HepG2 (cell line): ENCODE measurements around the gene PTPRM. TPM values are rescaled to one million over a fixed set of nuclear protein-coding genes. Genes with fewer than 3 reads are reported as not detected.

Source experiments
- BCL6 ChIP-seq: IDR thresholded peaks from 2 replicates; pipeline ENCODE4 v1.6.1; 2016; ENCODE audit warnings: missing genetic modification reagents, missing compliant biosample characterization
- CBFB ChIP-seq: sonication (generic); formaldehyde crosslinking; IDR thresholded peaks from 2 replicates; pipeline ENCODE4 v1.4.0; 2020; ENCODE audit warnings: missing genetic modification reagents
- CBX1 ChIP-seq: IDR thresholded peaks from one replicate; pipeline ENCODE4 v1.6.1; 2016; ENCODE audit warnings: antibody characterized with exemption, low read depth
- CENPX ChIP-seq: sonication (generic); formaldehyde crosslinking; IDR thresholded peaks from 2 replicates; pipeline ENCODE4 v1.9.0; 2021; ENCODE audit warnings: mild to moderate bottlenecking, missing genetic modification reagents, moderate library complexity
- CREB1 ChIP-seq, 2 experiments: fragments of 450-650 bp in 1 of 2; IDR thresholded peaks; 2 replicates each; pipeline ENCODE4 v1.6.1; 2016 to 2017; ENCODE audit warnings: control low read depth in 1 of 2, mild to moderate bottlenecking in 1 of 2, missing compliant biosample characterization in 1 of 2, missing genetic modification characterization in 1 of 2
- JARID2 ChIP-seq: sonication (generic); formaldehyde crosslinking; IDR thresholded peaks from 2 replicates; pipeline ENCODE4 v1.8.1; 2023; ENCODE audit warnings: missing genetic modification reagents, inconsistent platforms; ENCODE audit not compliant: insufficient replicate concordance
- KAT7 ChIP-seq: IDR thresholded peaks from 2 replicates; pipeline ENCODE4 v1.6.1; 2018; ENCODE audit warnings: borderline replicate concordance, missing compliant biosample characterization
- NKX3-1 ChIP-seq: sonication (generic); formaldehyde crosslinking; IDR thresholded peaks from 2 replicates; pipeline ENCODE4 v1.5.0; 2020; ENCODE audit warnings: missing genetic modification reagents
- NR2F6 ChIP-seq, 2 experiments: IDR thresholded peaks; 2 replicates each; pipeline ENCODE4 v1.6.1; 2016; ENCODE audit warnings: antibody characterized with exemption in 1 of 2, mild to moderate bottlenecking in 1 of 2
- THYN1 ChIP-seq: sonication (generic); formaldehyde crosslinking; IDR thresholded peaks from 2 replicates; pipeline ENCODE4 v1.8.1; 2023; ENCODE audit warnings: low read depth, mild to moderate bottlenecking, moderate library complexity, missing genetic modification reagents, borderline replicate concordance
- TRIM24 ChIP-seq: sonication (generic); formaldehyde crosslinking; IDR thresholded peaks from 2 replicates; pipeline ENCODE4 v1.8.0; 2022; ENCODE audit warnings: mild to moderate bottlenecking, missing genetic modification reagents
- ZFP82 ChIP-seq: sonication (generic); formaldehyde crosslinking; IDR thresholded peaks from 2 replicates; pipeline ENCODE4 v1.5.1; 2020; ENCODE audit warnings: mild to moderate bottlenecking, missing genetic modification reagents, borderline replicate concordance
- ZNF10 ChIP-seq: sonication (generic); formaldehyde crosslinking; IDR thresholded peaks from 2 replicates; pipeline ENCODE4 v1.4.0; 2020; ENCODE audit warnings: mild to moderate bottlenecking, low read depth, missing genetic modification reagents, borderline replicate concordance
- ZNF382 ChIP-seq: sonication (generic); formaldehyde crosslinking; IDR thresholded peaks from 2 replicates; pipeline ENCODE4 v1.5.0; 2020; ENCODE audit warnings: missing genetic modification reagents, mild to moderate bottlenecking, borderline replicate concordance
- ZNF430 ChIP-seq: sonication (generic); formaldehyde crosslinking; IDR thresholded peaks from 2 replicates; pipeline ENCODE4 v1.9.0; 2021; ENCODE audit warnings: mild to moderate bottlenecking, missing genetic modification reagents
- ZNF570 ChIP-seq: sonication (generic); formaldehyde crosslinking; IDR thresholded peaks from 2 replicates; pipeline ENCODE4 v1.4.0; 2020; ENCODE audit warnings: mild to moderate bottlenecking, missing genetic modification reagents, borderline replicate concordance
- ZNF619 ChIP-seq: sonication (generic); formaldehyde crosslinking; IDR thresholded peaks from 2 replicates; pipeline ENCODE4 v1.4.0; 2020; ENCODE audit warnings: mild to moderate bottlenecking, missing genetic modification reagents
- ZNF672 ChIP-seq: sonication (generic); formaldehyde crosslinking; IDR thresholded peaks from 2 replicates; pipeline ENCODE4 v1.8.1; 2022; ENCODE audit warnings: missing genetic modification reagents
- ZNF747 ChIP-seq: sonication (generic); formaldehyde crosslinking; IDR thresholded peaks from 2 replicates; pipeline ENCODE4 v1.8.1; 2023; ENCODE audit warnings: missing genetic modification reagents, mild to moderate bottlenecking, borderline replicate concordance
- ZNF777 ChIP-seq: sonication (generic); formaldehyde crosslinking; IDR thresholded peaks from 2 replicates; pipeline ENCODE4 v1.4.0; 2020; ENCODE audit warnings: missing genetic modification reagents
- polyA plus RNA-seq, 8 experiments: library from polyadenylated mRNA; depleted of rRNA in 3 of 8; stranded (reverse) in 7 of 8; unstranded in 1 of 8; fragments of >200 nt; fragmentation: Illumina TruSeq in 4 of 8; extraction: Trizol in 4 of 8; gene quantifications; 2 replicates each; pipeline versions ENCODE4 v1.2.1 to v1.2.3, GENCODE V29; 2011 to 2016; ENCODE audit warnings: low read depth in 4 of 8, missing spikeins in 1 of 8, mixed read lengths in 1 of 8; ENCODE audit not compliant: insufficient read depth in 1 of 8
- total RNA-seq, 5 experiments: library from RNA; depleted of rRNA; stranded (reverse); fragments of >200 nt; fragmentation: Illumina TruSeq; extraction: Trizol; gene quantifications; 2 replicates each; pipeline ENCODE4 v1.2.3, GENCODE V29; 2016; ENCODE audit warnings: low read depth in 1 of 5
- TF ChIP-seq, protein P1 (sequence below): sonication (generic); formaldehyde crosslinking; IDR thresholded peaks from 2 replicates; pipeline ENCODE4 v1.4.0; 2020; ENCODE audit warnings: missing genetic modification reagents
- TF ChIP-seq, protein P2 (sequence below): sonication (generic); formaldehyde crosslinking; IDR thresholded peaks from 2 replicates; pipeline ENCODE4; 2020; ENCODE audit warnings: missing genetic modification reagents, mild to moderate bottlenecking, borderline replicate concordance
- TF ChIP-seq, protein P3 (sequence below): sonication (generic); formaldehyde crosslinking; IDR thresholded peaks from 2 replicates; pipeline ENCODE4 v1.5.0; 2020; ENCODE audit warnings: missing genetic modification reagents, mild to moderate bottlenecking, borderline replicate concordance

The PTPRM gene
- total and polyA plus RNA-seq, 2 of the 13 experiments (the other 11 are each of a cell fraction or from before 2014, with no cell fraction given): 12.6 to 108 TPM

DNA sequence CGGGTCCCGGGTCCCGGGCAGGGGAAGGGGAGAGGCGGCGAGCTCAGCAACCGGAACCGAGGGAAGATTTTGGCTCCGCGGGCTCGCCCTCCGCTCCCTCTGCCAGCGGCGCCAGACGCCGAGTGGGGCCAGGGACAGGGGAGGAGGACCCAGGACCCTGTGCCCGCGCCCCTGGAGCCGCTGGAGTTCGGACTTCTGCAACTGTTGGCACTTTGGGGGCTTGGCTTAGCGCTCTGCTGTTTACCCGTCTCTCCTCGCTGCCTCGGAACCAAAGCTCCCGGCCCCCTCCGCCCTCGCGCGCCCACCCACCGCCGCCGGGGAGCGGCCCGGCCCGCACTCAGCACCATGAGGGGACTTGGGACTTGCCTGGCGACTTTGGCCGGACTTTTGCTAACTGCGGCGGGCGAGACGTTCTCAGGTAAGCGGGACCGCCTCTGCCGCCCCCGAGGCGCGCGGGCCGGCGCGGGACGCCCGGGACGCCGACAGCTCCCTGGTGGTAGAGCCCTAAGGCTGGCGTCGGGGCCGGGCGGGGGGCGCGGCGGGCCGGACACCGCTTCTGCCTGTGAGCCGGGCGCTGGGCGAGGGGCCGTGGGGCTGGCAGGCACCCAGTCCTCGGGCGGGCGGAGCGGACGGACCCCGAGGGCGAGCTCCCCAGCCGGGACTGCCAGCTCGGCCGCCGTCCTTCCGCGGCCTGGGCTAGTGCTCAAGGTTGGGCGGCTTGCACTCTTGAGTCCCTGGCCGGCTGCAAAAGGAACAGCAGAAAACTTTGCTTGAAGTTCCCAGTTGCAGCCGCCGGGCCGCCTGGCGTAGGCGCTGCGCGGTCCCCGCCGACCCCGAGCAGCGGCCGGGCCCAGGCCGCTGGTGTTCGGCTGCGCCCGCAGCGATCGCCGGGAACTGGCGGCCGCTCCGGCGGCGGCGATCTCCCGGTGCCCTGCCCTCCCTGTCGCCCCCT is 634 bp downstream of the PTPRM start (continued):
- TF ChIP-seq JARID2: no peak
- TF ChIP-seq BCL6: 0 out of 2 replicates have a peak, but pooled peaks have one; percentile 4
- TF ChIP-seq ZNF619 (CRISPR knock-in tag): no peak
- no peak for TF ChIP-seq ZNF10 (CRISPR knock-in tag)
- TF ChIP-seq CENPX: no peak
- TF ChIP-seq NKX3-1 (CRISPR knock-in tag): no peak
- TF ChIP-seq, protein P1, sequence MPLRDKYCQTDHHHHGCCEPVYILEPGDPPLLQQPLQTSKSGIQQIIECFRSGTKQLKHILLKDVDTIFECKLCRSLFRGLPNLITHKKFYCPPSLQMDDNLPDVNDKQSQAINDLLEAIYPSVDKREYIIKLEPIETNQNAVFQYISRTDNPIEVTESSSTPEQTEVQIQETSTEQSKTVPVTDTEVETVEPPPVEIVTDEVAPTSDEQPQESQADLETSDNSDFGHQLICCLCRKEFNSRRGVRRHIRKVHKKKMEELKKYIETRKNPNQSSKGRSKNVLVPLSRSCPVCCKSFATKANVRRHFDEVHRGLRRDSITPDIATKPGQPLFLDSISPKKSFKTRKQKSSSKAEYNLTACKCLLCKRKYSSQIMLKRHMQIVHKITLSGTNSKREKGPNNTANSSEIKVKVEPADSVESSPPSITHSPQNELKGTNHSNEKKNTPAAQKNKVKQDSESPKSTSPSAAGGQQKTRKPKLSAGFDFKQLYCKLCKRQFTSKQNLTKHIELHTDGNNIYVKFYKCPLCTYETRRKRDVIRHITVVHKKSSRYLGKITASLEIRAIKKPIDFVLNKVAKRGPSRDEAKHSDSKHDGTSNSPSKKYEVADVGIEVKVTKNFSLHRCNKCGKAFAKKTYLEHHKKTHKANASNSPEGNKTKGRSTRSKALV (CRISPR knock-in tag): 0 out of 2 replicates have a peak, but pooled peaks have one; percentile 39
- no peak; the same call in 1 of the 2 replicates for TF ChIP-seq KAT7
- no peak for TF ChIP-seq CBX1
- TF ChIP-seq, protein P2, sequence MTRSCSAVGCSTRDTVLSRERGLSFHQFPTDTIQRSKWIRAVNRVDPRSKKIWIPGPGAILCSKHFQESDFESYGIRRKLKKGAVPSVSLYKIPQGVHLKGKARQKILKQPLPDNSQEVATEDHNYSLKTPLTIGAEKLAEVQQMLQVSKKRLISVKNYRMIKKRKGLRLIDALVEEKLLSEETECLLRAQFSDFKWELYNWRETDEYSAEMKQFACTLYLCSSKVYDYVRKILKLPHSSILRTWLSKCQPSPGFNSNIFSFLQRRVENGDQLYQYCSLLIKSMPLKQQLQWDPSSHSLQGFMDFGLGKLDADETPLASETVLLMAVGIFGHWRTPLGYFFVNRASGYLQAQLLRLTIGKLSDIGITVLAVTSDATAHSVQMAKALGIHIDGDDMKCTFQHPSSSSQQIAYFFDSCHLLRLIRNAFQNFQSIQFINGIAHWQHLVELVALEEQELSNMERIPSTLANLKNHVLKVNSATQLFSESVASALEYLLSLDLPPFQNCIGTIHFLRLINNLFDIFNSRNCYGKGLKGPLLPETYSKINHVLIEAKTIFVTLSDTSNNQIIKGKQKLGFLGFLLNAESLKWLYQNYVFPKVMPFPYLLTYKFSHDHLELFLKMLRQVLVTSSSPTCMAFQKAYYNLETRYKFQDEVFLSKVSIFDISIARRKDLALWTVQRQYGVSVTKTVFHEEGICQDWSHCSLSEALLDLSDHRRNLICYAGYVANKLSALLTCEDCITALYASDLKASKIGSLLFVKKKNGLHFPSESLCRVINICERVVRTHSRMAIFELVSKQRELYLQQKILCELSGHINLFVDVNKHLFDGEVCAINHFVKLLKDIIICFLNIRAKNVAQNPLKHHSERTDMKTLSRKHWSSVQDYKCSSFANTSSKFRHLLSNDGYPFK (CRISPR knock-in tag): no peak
- TF ChIP-seq THYN1: no peak
- no peak for TF ChIP-seq ZFP82 (CRISPR knock-in tag)
- no peak for TF ChIP-seq ZNF430 (CRISPR knock-in tag)
- no peak for TF ChIP-seq NR2F6 (IDR thresholded peaks at IDR 0.05)
- TF ChIP-seq NR2F6 (CRISPR knock-in tag; IDR thresholded peaks at IDR 0.05): no peak
- peak; percentile 84 for TF ChIP-seq ZNF777
- no peak for TF ChIP-seq TRIM24 (CRISPR knock-in tag)
- TF ChIP-seq ZNF747 (CRISPR knock-in tag): 0 out of 2 replicates have a peak, but pooled peaks have one; percentile 48
- no peak for TF ChIP-seq CBFB
- no peak for TF ChIP-seq ZNF672 (CRISPR knock-in tag)
- TF ChIP-seq ZNF570 (CRISPR knock-in tag): no peak
- no peak for TF ChIP-seq CREB1 (IDR thresholded peaks at IDR 0.05)
- TF ChIP-seq CREB1 (CRISPR knock-in tag; IDR thresholded peaks at IDR 0.05): no peak
- TF ChIP-seq ZNF382: no peak
- TF ChIP-seq, protein P3, sequence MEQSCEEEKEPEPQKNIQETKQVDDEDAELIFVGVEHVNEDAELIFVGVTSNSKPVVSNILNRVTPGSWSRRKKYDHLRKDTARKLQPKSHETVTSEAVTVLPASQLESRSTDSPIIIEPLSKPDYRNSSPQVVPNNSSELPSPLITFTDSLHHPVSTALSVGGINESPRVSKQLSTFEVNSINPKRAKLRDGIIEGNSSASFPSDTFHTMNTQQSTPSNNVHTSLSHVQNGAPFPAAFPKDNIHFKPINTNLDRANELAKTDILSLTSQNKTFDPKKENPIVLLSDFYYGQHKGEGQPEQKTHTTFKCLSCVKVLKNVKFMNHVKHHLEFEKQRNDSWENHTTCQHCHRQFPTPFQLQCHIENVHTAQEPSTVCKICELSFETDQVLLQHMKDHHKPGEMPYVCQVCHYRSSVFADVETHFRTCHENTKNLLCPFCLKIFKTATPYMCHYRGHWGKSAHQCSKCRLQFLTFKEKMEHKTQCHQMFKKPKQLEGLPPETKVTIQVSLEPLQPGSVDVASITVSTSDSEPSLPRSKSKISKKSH (CRISPR knock-in tag): no peak
